ENCODE data around the gene SLC6A8. TPM values are rescaled to one million over a fixed set of nuclear protein-coding genes. Genes with fewer than 3 reads are reported as not detected.

Gene SLC6A8
- polyA plus RNA-seq, 1 experiment = 6.9 TPM

DNA sequence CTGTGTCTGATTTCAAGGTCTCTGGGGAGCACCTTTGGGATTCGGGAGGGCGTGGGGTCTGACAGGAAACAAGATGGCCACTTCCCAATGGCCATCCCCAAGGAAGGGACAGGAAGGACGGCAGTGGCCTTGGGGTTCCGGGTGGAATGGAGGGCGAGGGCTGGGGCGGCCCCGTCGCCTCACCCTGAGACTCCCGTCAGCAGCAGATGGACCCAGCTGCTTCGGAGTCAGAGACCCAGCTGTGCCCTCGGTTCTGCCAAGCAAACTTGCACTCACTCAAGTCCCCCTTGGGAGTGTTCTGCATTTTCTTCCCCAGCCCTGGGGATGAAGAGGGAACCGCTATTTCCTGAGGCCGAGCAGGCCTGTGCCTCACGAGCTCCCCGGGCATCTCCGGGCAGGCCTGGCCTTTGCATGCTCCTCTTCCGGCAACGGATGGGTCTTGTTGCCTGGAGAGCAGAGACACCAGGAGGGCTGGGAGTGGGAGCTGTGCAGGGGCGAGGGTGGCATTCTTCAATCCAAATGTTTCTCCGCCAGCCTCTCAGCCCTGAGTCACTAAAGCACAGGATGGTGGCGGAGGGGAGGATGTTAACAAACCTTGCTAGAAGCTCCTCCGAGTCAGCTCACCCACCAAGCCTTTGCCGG is 47.6 kb upstream of the SLC6A8 start:
- ChIA-PET POLR2A (no interaction called here), CTCF (no interaction called here)
- no peak overlapping the region for H3K4me3 ChIP-seq (ENCODE audit: low read depth, low read length)
- no peak overlapping the region for H3K27ac ChIP-seq (ENCODE audit: low read depth, low read length)
- TF ChIP-seq, protein P1, sequence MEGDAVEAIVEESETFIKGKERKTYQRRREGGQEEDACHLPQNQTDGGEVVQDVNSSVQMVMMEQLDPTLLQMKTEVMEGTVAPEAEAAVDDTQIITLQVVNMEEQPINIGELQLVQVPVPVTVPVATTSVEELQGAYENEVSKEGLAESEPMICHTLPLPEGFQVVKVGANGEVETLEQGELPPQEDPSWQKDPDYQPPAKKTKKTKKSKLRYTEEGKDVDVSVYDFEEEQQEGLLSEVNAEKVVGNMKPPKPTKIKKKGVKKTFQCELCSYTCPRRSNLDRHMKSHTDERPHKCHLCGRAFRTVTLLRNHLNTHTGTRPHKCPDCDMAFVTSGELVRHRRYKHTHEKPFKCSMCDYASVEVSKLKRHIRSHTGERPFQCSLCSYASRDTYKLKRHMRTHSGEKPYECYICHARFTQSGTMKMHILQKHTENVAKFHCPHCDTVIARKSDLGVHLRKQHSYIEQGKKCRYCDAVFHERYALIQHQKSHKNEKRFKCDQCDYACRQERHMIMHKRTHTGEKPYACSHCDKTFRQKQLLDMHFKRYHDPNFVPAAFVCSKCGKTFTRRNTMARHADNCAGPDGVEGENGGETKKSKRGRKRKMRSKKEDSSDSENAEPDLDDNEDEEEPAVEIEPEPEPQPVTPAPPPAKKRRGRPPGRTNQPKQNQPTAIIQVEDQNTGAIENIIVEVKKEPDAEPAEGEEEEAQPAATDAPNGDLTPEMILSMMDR (IDR thresholded peaks at IDR 0.05; ENCODE audit: low read depth, low read length) = no peak
- no peaks in the 10 kb centered on the region for H3K9me3 ChIP-seq (ENCODE audit: control insufficient read depth, insufficient read depth, low read length)
- no peak for DNase-seq (ENCODE audit: low read depth, low spot score)
- H3K27me3 ChIP-seq (ENCODE audit: control insufficient read depth, insufficient read depth, low read length) = peaks cover 30% of the 10 kb centered on the region

DNA sequence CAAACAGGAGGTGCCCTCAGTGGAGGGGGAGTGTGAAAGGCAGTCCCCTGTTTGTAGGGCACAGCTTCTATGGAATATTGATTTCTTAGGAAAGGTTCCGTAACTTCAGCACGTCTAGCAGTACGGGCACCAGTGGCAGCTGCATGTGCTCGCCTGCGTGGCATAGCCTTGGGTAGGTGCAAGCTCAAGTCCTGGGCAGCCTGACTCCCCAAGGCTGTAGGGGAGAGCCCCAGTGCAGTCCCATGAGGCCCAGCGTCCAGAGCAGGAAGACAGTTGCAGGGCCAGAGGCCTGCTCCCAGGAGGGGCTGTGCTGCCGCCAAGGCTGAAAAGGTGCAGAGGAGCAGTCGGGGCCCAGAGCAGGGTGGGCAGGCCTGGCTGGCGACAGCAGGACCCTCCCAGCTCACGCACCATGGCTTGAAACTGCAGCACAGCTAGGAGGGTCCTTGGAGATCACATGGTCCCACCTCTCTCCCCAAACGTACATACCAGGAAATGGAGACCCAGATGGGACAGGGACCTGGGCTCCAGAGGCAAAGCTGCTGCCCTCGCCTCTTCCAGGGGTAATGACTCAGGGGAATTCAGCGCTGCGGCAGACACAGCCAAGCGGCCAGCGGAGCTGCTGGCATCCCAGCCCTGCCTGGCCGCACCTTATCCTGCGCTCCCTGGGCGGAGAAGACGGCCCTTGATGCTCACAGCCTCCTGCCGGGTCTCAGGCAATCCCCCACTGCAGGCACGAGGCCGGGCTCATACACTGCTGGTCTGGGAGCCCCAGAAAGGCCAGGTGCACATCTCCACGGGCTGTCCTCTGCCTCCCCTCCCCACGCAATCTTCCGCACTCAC is 46.8 kb upstream of the SLC6A8 start:
- TF ChIP-seq, protein P1 (IDR thresholded peaks at IDR 0.05; ENCODE audit: low read depth, low read length) = no peak
- CTCF ChIA-PET = no interaction called here
- peaks cover 34% of the 10 kb centered on the region for H3K27me3 ChIP-seq (ENCODE audit: control insufficient read depth, insufficient read depth, low read length)
- POLR2A ChIA-PET = no interaction called here
- H3K4me3 ChIP-seq (ENCODE audit: low read depth, low read length) = no peak overlapping the region
- no peak for DNase-seq (ENCODE audit: low read depth, low spot score)
- H3K27ac ChIP-seq (ENCODE audit: low read depth, low read length) = no peak overlapping the region
- H3K9me3 ChIP-seq (ENCODE audit: control insufficient read depth, insufficient read depth, low read length) = no peaks in the 10 kb centered on the region

- Histone ChIP-seq H3K27me3 (ENCODE audit: control insufficient read depth, insufficient read depth, low read length) (peaks cover 40% of the 10 kb centered on the region), H3K4me3 (ENCODE audit: low read depth, low read length) (no peak overlapping the region), H3K9me3 (ENCODE audit: control insufficient read depth, insufficient read depth, low read length) (no peaks in the 10 kb centered on the region), H3K27ac (ENCODE audit: low read depth, low read length) (no peak overlapping the region)
- TF ChIP-seq, protein P1 (IDR thresholded peaks at IDR 0.05; ENCODE audit: low read depth, low read length) = no peak
- DNase-seq (ENCODE audit: low read depth, low spot score) = no peak
- CTCF ChIA-PET = no interaction called here
- POLR2A ChIA-PET = no interaction called here
Observed at GRCh38 chrX:153641627-153642026, 46.1 kb upstream of the SLC6A8 start.

- Histone ChIP-seq H3K27me3 (ENCODE audit: control insufficient read depth, insufficient read depth, low read length) (peaks cover 43% of the 10 kb centered on the region), H3K9me3 (ENCODE audit: control insufficient read depth, insufficient read depth, low read length) (no peaks in the 10 kb centered on the region), H3K4me3 (ENCODE audit: low read depth, low read length) (no peak overlapping the region), H3K27ac (ENCODE audit: low read depth, low read length) (no peak overlapping the region)
- ChIA-PET POLR2A (no interaction called here), CTCF (no interaction called here)
- TF ChIP-seq, protein P1 (IDR thresholded peaks at IDR 0.05; ENCODE audit: low read depth, low read length) = no peak
- no peak for DNase-seq (ENCODE audit: low read depth, low spot score)
Observed at GRCh38 chrX:153642051-153642654, 45.6 kb upstream of the SLC6A8 start.

Data from AG04450 (cell line).